Endothelial cell of umbilical vein (primary cell): ENCODE data around the gene NCL. TPM values are rescaled to one million over a fixed set of nuclear protein-coding genes. Genes with fewer than 3 reads are reported as not detected.
"Not testable (repeated sequence)": the region's sequence is repeated elsewhere in the genome, so short reads cannot be mapped to it uniquely, and the experiment has no call there.

Source experiments
- BruUV-seq: library from RNA; stranded (reverse); fragments of 400-500 nt; replicated peaks from 2 replicates; lab custom pipeline; 2021; lab: Mats Ljungman, UMichigan
- CTCF ChIA-PET: fragments of 300-600, 350-600 bp; sonication (Branson Sonifier 250); formaldehyde crosslinking; loops from one replicate; lab custom pipeline; 2021; ENCODE audit warnings: antibody characterized with exemption, inconsistent platforms; lab: Charles Lee
- POLR2A ChIA-PET: fragments of 300-600, 350-600 bp; sonication (Branson Sonifier 250); formaldehyde crosslinking; loops from one replicate; lab custom pipeline; 2021; ENCODE audit warnings: antibody characterized with exemption, inconsistent platforms; lab: Charles Lee
- DNase-seq: peaks from one replicate; pipeline ENCODE4 v3.0.0-alpha.2; 2011; ENCODE audit warnings: low read depth, low spot score
- FAIRE-seq: peaks from 2 replicates; lab custom pipeline; 2011; peaks lifted over from hg19 to GRCh38; lab: Jason Lieb, UNC
- H2AFZ ChIP-seq: 2 replicates; pipeline ENCODE4 v1.6.0; 2012; ENCODE audit warnings: low read depth, low read length, control low read depth, inconsistent platforms
- H3K27ac ChIP-seq: 2 replicates; pipeline ENCODE4 v1.5.1; 2011; ENCODE audit warnings: low read depth, mild to moderate bottlenecking, control low read depth, low read length, moderate library complexity; ENCODE audit not compliant: insufficient read depth
- H3K27me3 ChIP-seq, 2 experiments: 2 replicates each; pipeline versions ENCODE4 v1.6.0 to v1.6.1; 2011; ENCODE audit warnings: low read length in 2 of 2, mixed read lengths in 1 of 2; ENCODE audit not compliant: control insufficient read depth in 2 of 2, insufficient read depth in 2 of 2
- H3K36me3 ChIP-seq, 2 experiments: 2 replicates in 1 of 2; 3 replicates in 1 of 2; pipeline ENCODE4 v1.5.1; 2011; ENCODE audit warnings: low read length in 2 of 2, mild to moderate bottlenecking in 1 of 2, moderate library complexity in 1 of 2; ENCODE audit not compliant: control insufficient read depth in 2 of 2, insufficient read depth in 2 of 2; ENCODE audit errors: extremely low read depth in 1 of 2
- H3K4me1 ChIP-seq: 3 replicates; pipeline ENCODE4 v1.5.1; 2011; ENCODE audit warnings: mild to moderate bottlenecking, low read length; ENCODE audit not compliant: control insufficient read depth, insufficient read depth; ENCODE audit errors: extremely low read depth
- H3K4me2 ChIP-seq: 2 replicates; pipeline ENCODE4 v1.6.1; 2011; ENCODE audit warnings: low read length, control low read depth, mixed read lengths; ENCODE audit not compliant: insufficient read depth
- H3K4me3 ChIP-seq, 3 experiments: fragments of 200-600 bp in 1 of 3; sonication (generic), shearing (Covaris generic) in 1 of 3; replicated peaks in 1 of 3; 2 replicates each; pipeline ENCODE4 v1.5.1; 2011 to 2016; ENCODE audit warnings: control low read depth in 3 of 3, low read length in 3 of 3, mild to moderate bottlenecking in 2 of 3, inconsistent platforms in 1 of 3, low read depth in 1 of 3, moderate library complexity in 1 of 3; ENCODE audit not compliant: insufficient read depth in 1 of 3
- H3K79me2 ChIP-seq: 2 replicates; pipeline ENCODE4 v1.6.0; 2012; ENCODE audit warnings: low read length, inconsistent platforms; ENCODE audit not compliant: control insufficient read depth, insufficient read depth
- H3K9ac ChIP-seq: replicated peaks from 2 replicates; pipeline ENCODE3; 2011; ENCODE audit warnings: low read length, control low read depth; ENCODE audit not compliant: insufficient read depth; ENCODE audit errors: extremely low read depth
- H3K9me1 ChIP-seq: replicated peaks from 3 replicates; pipeline ENCODE4 v1.6.0; 2011; ENCODE audit warnings: mild to moderate bottlenecking, low read length; ENCODE audit not compliant: control insufficient read depth, insufficient read depth; ENCODE audit errors: extremely low read depth
- H3K9me3 ChIP-seq: replicated peaks from 2 replicates; pipeline ENCODE4 v1.5.1; 2012; ENCODE audit warnings: low read length, inconsistent platforms; ENCODE audit not compliant: control insufficient read depth, insufficient read depth
- H4K20me1 ChIP-seq: replicated peaks from 2 replicates; pipeline ENCODE3; 2011; ENCODE audit warnings: mild to moderate bottlenecking, low read length; ENCODE audit not compliant: control insufficient read depth, insufficient read depth; ENCODE audit errors: extremely low read depth
- CTCF ChIP-seq, 2 donors: IDR thresholded peaks; 1 replicate in 1 of 2; 2 replicates in 1 of 2; pipeline ENCODE4 v1.5.1; 2011; ENCODE audit warnings: low read length in 2 of 2, mild to moderate bottlenecking in 2 of 2, moderate library complexity in 2 of 2, control low read depth in 1 of 2, inconsistent platforms in 1 of 2, low read depth in 1 of 2; ENCODE audit not compliant: insufficient read depth in 1 of 2; ENCODE audit errors: extremely low read depth in 1 of 2
- EZH2 ChIP-seq: IDR thresholded peaks from 2 replicates; pipeline ENCODE4 v1.6.1; 2012; ENCODE audit warnings: borderline replicate concordance, low read depth, mild to moderate bottlenecking, moderate library complexity, low read length, inconsistent platforms; ENCODE audit not compliant: severe bottlenecking
- FOS ChIP-seq: IDR thresholded peaks from 2 replicates; pipeline ENCODE4 v1.6.1; 2011; ENCODE audit warnings: mild to moderate bottlenecking, low read length, moderate library complexity, borderline replicate concordance; ENCODE audit not compliant: insufficient read depth
- GATA2 ChIP-seq: IDR thresholded peaks from 2 replicates; pipeline ENCODE4 v1.7.0; 2011; ENCODE audit warnings: low read depth, mild to moderate bottlenecking, moderate library complexity, mixed read lengths, low read length; ENCODE audit not compliant: insufficient read length, insufficient read depth
- JUN ChIP-seq: IDR thresholded peaks from 2 replicates; pipeline ENCODE4 v1.6.1; 2011; ENCODE audit warnings: borderline replicate concordance, low read depth; ENCODE audit not compliant: insufficient read length, insufficient read depth
- MYC ChIP-seq: IDR thresholded peaks from one replicate; pipeline ENCODE4 v1.6.1; 2011; ENCODE audit warnings: mild to moderate bottlenecking, low read depth, low read length
- POLR2A ChIP-seq: IDR thresholded peaks from 2 replicates; pipeline ENCODE4 v1.6.1; 2012; ENCODE audit warnings: low read depth, mild to moderate bottlenecking, control low read depth, low read length
- POLR2AphosphoS5 ChIP-seq: IDR thresholded peaks from 2 replicates; pipeline ENCODE4 v1.6.1; 2012; ENCODE audit warnings: low read depth, mild to moderate bottlenecking, control low read depth, low read length, moderate library complexity; ENCODE audit not compliant: insufficient read depth
- dilution Hi-C: fragments of 300-500 bp; cut with MboI; formaldehyde crosslinking; loops from one replicate; pipeline ENCODE4 v1.15.0; 2019; ENCODE audit warnings: low sequenced_read_pairs; ENCODE audit not compliant: extremely low pct_ligation_motif_present
- intact Hi-C: fragments of 100-400 bp; cut with micrococcal nuclease; formaldehyde crosslinking; loops from one replicate; pipeline ENCODE4 v1.10.0; 2022
- polyA plus RNA-seq, 4 experiments: library from polyadenylated mRNA; depleted of rRNA in 3 of 4; stranded (reverse) in 3 of 4; unstranded in 1 of 4; fragments of >200 nt; gene quantifications; 2 replicates each; pipeline versions ENCODE4 v1.2.1 to v1.2.3, GENCODE V29; 2011 to 2012; ENCODE audit warnings: missing spikeins in 1 of 4
- total RNA-seq: library from RNA; stranded (reverse); gene quantifications from 2 replicates; pipeline ENCODE4 v1.2.3, GENCODE V29; 2021

NCL gene
- total and polyA plus RNA-seq, 2 donors (not counting 3 experiments of a cell fraction or from before 2014, with no cell fraction given): 35.3 to 708 TPM

GRCh38 chr2:231409776-231410175 is 54.5 kb downstream of the NCL start:
- POLR2A ChIA-PET: no interaction called here
- TF ChIP-seq MYC: no peak
- no peak for TF ChIP-seq POLR2A
- TF ChIP-seq EZH2: no peak
- TF ChIP-seq JUN: no peak
- TF ChIP-seq FOS: no peak
- no peak for TF ChIP-seq GATA2
- no peak for TF ChIP-seq CTCF (IDR thresholded peaks at IDR 0.05; ENCODE audit: extremely low read depth in 1 of 2, insufficient read depth in 1 of 2, low read depth in 1 of 2, low read length in 2 of 2)
- no peak for TF ChIP-seq POLR2AphosphoS5
- BruUV-seq: no TSS peak

GRCh38 chr2:231408304-231408703 is 56.0 kb downstream of the NCL start:
- intact Hi-C loops, POLR2A ChIA-PET, H3K79me2 ChIP-seq, H3K27me3 ChIP-seq, H2AFZ ChIP-seq, H4K20me1 ChIP-seq, H3K4me2 ChIP-seq, BruUV-seq, dilution Hi-C loops, H3K27ac ChIP-seq, H3K4me3 ChIP-seq, H3K4me1 ChIP-seq, H3K9ac ChIP-seq, H3K9me1 ChIP-seq, FAIRE-seq, H3K9me3 ChIP-seq, H3K36me3 ChIP-seq, DNase-seq: not testable (repeated sequence)
- CTCF ChIA-PET: interaction anchor here (0.9 to 6.6 kb wide), 5 partner anchors 110 to 304 kb away, joined by 4 to 77 read pairs (median 17); no protein-coding TSS in a partner anchor

More at GRCh38 chr2:231409776-231410175, 54.5 kb downstream of the NCL start:
- H3K27ac ChIP-seq: no peak overlapping the region
- no peaks in the 10 kb centered on the region for H3K79me2 ChIP-seq
- no peak for FAIRE-seq
- no peak overlapping the region for H3K9ac ChIP-seq
- H3K36me3 ChIP-seq: no peaks in the 10 kb centered on the region
- no peaks in the 10 kb centered on the region for H3K27me3 ChIP-seq
- no peak for DNase-seq
- H4K20me1 ChIP-seq: no peaks in the 10 kb centered on the region
- H2AFZ ChIP-seq: no peak overlapping the region
- dilution Hi-C loops: no loop called here
- H3K9me1 ChIP-seq: no peaks in the 10 kb centered on the region
- no peak overlapping the region for H3K4me3 ChIP-seq
- intact Hi-C loops: no loop called here
- no peaks in the 10 kb centered on the region for H3K9me3 ChIP-seq
- peaks cover 3% of the 10 kb centered on the region for H3K4me1 ChIP-seq
- CTCF ChIA-PET: interaction anchor here (0.8 to 5.4 kb wide), 5 partner anchors 9 to 306 kb away, joined by 3 to 70 read pairs (median 7); no protein-coding TSS in a partner anchor
- no peak overlapping the region for H3K4me2 ChIP-seq

GRCh38 chr2:231407686-231408085 is 56.6 kb downstream of the NCL start:
- DNase-seq, H3K4me1 ChIP-seq, H3K9me3 ChIP-seq, POLR2A ChIA-PET, BruUV-seq, H3K36me3 ChIP-seq, intact Hi-C loops, H3K4me2 ChIP-seq, H3K27me3 ChIP-seq, dilution Hi-C loops, H2AFZ ChIP-seq, H3K9me1 ChIP-seq, H3K4me3 ChIP-seq, H3K79me2 ChIP-seq, H4K20me1 ChIP-seq, FAIRE-seq, H3K9ac ChIP-seq, H3K27ac ChIP-seq: not testable (repeated sequence)
- CTCF ChIA-PET: interaction anchor here (0.7 to 6.6 kb wide), 7 partner anchors 19 to 304 kb away, joined by 3 to 77 read pairs (median 10); no protein-coding TSS in a partner anchor
